Neutrophil (primary cell): Measurements from ENCODE around the gene FAM171A2.
"Not testable (repeated sequence)": the region's sequence is repeated elsewhere in the genome, so short reads cannot be mapped to it uniquely, and the experiment has no call there.

Source experiments
- H3K27ac ChIP-seq: fragments of 200-600 bp; sonication (generic); 2 replicates; pipeline ENCODE4 v1.5.1; 2016; ENCODE audit warnings: mild to moderate bottlenecking, moderate library complexity
- H3K27me3 ChIP-seq: fragments of 200-600 bp; sonication (generic); 2 replicates; pipeline ENCODE4 v1.6.0; 2016; ENCODE audit warnings: mild to moderate bottlenecking
- H3K36me3 ChIP-seq: fragments of 200-600 bp; sonication (generic); 2 replicates; pipeline ENCODE4 v1.5.1; 2017
- H3K4me1 ChIP-seq, 2 experiments: fragments of 200-600 bp in 1 of 2; sonication (generic) in 1 of 2; 1 replicate in 1 of 2; 2 replicates in 1 of 2; pipeline versions ENCODE4 v1.5.1 to v1.6.1; 2013 to 2016; ENCODE audit warnings: low read depth in 1 of 2, low read length in 1 of 2, mild to moderate bottlenecking in 1 of 2, moderate library complexity in 1 of 2; ENCODE audit not compliant: control insufficient read depth in 1 of 2, insufficient read depth in 1 of 2
- H3K4me3 ChIP-seq, 2 experiments: fragments of 200-600 bp in 1 of 2; sonication (generic) in 1 of 2; 1 replicate in 1 of 2; 2 replicates in 1 of 2; pipeline ENCODE4 v1.5.1; 2013 to 2016; ENCODE audit warnings: low read depth in 1 of 2, low read length in 1 of 2, mild to moderate bottlenecking in 1 of 2, moderate library complexity in 1 of 2
- H3K9me3 ChIP-seq: fragments of 200-600 bp; sonication (generic); 2 replicates; pipeline ENCODE4 v1.5.1; 2016
- TF ChIP-seq, protein P1 (sequence below): fragments of 200-600 bp; sonication (generic); IDR thresholded peaks from 2 replicates; pipeline ENCODE4 v1.5.1; 2016; ENCODE audit warnings: antibody characterized with exemption

The FAM171A2 gene

DNA sequence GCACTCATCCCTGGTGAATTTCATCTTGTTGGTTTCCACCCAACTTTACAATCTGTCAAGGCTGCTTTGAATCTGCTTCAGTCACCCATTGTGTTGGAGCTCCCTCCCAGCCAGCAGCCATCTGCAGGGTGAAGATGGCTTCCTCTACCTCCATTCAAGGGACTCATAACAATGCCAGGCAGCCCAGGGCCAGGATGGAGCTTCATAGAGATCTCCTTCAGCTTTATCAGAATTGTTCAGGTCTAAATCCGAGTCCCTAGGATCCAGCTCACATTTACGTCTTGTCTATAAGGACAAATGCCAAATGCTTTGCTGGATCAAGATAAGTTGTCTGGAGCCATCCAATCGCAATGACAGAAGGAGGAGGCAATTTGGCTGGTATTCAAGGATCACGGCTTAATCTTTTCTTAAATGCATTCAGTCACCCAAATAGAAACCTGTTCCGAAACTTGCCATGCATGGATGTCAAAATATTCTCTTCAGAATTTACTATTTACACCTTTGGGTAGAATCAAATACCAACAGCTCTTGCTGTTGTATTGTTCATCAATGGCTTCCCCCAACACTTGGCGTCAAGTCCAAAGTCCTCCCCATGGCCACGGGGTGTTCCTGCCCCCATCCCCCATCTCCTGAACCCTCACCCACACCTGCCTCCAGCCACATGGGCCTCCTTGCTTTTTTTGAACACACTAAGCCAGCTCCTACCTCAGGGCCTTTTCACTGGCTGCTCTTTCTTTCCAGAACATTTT lies 3.8 kb upstream of the FAM171A2 start:
- H3K4me1 ChIP-seq = peaks cover 6 to 14% of the 10 kb centered on the region in 2 experiments
- no peak overlapping the region for H3K27ac ChIP-seq
- H3K27me3 ChIP-seq = peaks cover 98% of the 10 kb centered on the region
- TF ChIP-seq, protein P1, sequence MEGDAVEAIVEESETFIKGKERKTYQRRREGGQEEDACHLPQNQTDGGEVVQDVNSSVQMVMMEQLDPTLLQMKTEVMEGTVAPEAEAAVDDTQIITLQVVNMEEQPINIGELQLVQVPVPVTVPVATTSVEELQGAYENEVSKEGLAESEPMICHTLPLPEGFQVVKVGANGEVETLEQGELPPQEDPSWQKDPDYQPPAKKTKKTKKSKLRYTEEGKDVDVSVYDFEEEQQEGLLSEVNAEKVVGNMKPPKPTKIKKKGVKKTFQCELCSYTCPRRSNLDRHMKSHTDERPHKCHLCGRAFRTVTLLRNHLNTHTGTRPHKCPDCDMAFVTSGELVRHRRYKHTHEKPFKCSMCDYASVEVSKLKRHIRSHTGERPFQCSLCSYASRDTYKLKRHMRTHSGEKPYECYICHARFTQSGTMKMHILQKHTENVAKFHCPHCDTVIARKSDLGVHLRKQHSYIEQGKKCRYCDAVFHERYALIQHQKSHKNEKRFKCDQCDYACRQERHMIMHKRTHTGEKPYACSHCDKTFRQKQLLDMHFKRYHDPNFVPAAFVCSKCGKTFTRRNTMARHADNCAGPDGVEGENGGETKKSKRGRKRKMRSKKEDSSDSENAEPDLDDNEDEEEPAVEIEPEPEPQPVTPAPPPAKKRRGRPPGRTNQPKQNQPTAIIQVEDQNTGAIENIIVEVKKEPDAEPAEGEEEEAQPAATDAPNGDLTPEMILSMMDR = no peak
- no peaks in the 10 kb centered on the region for H3K9me3 ChIP-seq
- H3K4me3 ChIP-seq = no peak overlapping the region
- no peaks in the 10 kb centered on the region for H3K36me3 ChIP-seq

DNA sequence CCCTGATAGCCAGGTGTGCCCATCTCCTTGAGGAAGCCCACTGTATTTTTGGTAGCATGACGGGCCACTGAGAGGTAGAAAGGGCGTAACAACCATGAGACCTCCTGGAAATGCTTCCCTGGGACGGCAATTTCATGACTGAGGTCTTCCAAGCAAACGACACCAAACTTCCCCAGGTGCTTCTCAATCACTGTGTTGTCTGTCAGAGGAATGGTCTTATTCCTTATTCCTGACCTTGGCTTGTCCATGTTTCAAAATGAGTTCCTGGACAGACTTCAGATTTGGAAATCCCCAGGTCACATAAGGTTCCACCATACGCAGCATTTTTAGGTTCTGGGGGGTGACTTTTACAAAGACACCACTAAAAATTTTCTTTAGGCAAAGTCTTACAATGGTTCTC lies 1.4 kb upstream of the FAM171A2 start:
- not testable (repeated sequence) for H3K4me3 ChIP-seq, H3K27ac ChIP-seq, H3K9me3 ChIP-seq, H3K36me3 ChIP-seq
- Histone ChIP-seq H3K27me3 (peaks cover 98% of the 10 kb centered on the region), H3K4me1 (peaks cover 6 to 14% of the 10 kb centered on the region in 2 experiments)

DNA sequence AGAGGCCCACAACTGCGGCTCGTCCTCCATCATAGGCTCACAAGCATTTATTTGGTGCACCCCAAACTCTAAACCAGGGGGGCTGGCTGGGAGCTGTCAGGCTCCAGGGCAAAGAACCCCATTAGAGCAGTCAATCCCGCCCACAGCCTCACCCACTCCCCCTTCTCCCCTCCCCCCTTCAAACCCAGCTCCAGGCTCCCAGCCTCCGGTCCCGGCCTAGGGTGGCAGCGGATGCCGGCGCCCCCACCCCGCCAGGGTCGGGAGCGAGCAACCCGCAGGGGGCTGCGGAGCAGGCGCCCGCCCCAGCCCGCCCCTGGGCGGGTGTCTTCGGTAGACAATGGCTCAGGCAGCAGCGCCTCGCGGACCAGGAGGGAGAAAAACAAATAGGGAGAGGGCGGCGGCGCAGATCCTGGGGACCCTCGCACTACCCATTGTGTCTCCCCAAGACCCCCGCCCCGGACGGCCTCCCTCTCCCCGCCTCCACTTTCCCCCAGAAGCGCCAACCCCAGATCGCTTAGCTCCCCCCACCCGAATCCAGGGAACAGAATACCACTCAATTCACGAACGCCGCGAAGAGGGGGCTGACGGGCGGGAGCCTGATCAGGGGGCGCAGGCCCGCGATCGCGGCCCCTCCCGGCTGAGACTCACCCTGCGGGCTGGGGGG lies 572 bp downstream of the FAM171A2 start:
- H3K27me3 ChIP-seq = peaks cover 93% of the 10 kb centered on the region
- TF ChIP-seq, protein P1 = no peak
- peaks cover 6 to 14% of the 10 kb centered on the region in 2 experiments for H3K4me1 ChIP-seq
- peak overlapping the region; percentile 51 to 64 for H3K4me3 ChIP-seq
- H3K9me3 ChIP-seq = no peaks in the 10 kb centered on the region
- H3K36me3 ChIP-seq = no peaks in the 10 kb centered on the region
- H3K27ac ChIP-seq = no peak overlapping the region

- peaks cover 6 to 14% of the 10 kb centered on the region in 2 experiments for H3K4me1 ChIP-seq
- TF ChIP-seq, protein P1 = no peak
- H3K27me3 ChIP-seq = peaks cover 89% of the 10 kb centered on the region
- no peak overlapping the region for H3K27ac ChIP-seq
- no peaks in the 10 kb centered on the region for H3K36me3 ChIP-seq
- H3K4me3 ChIP-seq = peak overlapping the region in 1 of 2 experiments; percentile 64
- H3K9me3 ChIP-seq = no peaks in the 10 kb centered on the region
Observed at GRCh38 chr17:44362459-44362948, 1.1 kb downstream of the FAM171A2 start.

DNA sequence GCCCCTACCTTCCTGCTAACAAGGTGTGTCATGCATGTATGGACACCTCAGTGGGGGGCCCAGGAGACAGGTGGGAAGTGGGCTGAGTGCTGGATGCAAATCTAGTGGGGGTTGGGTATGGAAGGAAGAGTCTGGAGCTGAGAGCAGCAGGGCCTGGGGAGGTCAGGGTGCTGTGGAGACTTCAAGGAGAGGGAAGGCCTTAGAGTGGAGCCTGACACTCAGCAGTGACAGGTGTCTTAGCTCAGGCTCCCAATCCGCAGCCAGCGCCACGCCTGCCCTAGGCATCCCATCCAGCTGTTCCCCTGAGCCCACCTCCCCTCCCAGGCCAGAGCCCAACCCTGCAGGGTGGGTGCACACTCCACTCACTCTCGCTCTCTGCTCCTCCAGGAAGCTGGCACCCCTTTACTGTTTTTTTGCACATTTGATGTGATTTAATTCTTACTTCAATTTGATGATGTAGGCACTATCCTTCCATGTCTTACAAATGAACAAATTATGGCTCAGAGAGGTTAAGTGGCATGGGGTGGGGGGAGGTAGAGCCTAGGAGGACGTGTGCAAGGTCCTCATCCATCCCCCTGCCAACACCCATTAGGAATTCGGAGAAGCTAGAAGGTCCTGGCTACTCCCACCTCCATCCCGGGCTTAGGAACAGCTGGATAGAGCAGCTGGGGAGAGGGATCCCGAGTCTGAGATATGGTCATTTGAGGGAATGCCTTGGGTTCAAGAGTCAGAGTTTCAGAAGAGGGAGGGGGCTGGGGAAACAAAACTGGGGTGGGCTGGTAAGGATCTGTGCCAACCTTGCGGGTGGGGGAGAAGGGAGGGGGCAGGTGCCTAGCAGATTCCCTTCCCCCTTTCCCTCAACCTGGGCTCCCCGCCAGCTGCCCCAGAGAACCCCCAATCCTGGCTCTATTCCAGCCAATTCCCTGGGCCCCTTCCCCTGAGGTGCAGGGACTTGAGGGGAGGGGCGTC lies 2.1 kb downstream of the FAM171A2 start:
- no peaks in the 10 kb centered on the region for H3K36me3 ChIP-seq
- H3K9me3 ChIP-seq = no peaks in the 10 kb centered on the region
- H3K4me3 ChIP-seq = no peak overlapping the region
- TF ChIP-seq, protein P1 = no peak
- no peak overlapping the region for H3K27ac ChIP-seq
- H3K4me1 ChIP-seq = peaks cover 6 to 14% of the 10 kb centered on the region in 2 experiments
- peaks cover 80% of the 10 kb centered on the region for H3K27me3 ChIP-seq
